HG03342 (cell line): Measurements from ENCODE around the gene TXN2.

Source experiments
- ATAC-seq: cut with Tn5 transposase; IDR thresholded peaks from one replicate; pipeline ENCODE4 v1.9.1; 2021; ENCODE audit warnings: mild to moderate bottlenecking, moderate library complexity; ENCODE audit not compliant: unreplicated experiment

The TXN2 gene

GRCh38 chr22:36486619-36487384 is 5.4 kb upstream of the TXN2 start:
- ATAC-seq: no peak

- ATAC-seq: no peak
Observed at GRCh38 chr22:36480941-36481392, 473 bp downstream of the TXN2 start.

DNA sequence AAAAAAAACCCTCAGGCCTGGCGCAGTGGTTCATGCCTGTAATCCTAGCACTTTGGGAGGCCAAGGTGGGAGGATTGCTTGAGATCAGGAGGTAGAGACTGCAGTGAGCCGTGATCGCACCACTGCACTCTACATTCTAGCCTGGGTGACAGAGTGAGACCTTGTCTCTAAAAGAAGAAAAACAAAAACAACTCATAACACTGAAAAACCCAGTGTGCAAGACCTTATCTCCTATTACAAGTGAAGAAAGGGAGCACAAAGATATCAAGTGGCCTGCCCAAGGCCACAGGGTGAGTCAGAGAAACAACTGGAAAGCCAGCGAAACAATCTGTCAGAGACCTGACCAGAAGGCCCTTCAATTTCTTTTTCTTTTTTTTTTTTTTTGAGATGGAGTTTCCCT is 2.5 kb downstream of the TXN2 start:
- ATAC-seq: no peak

- ATAC-seq: no peak
Observed at GRCh38 chr22:36475341-36475740, 6.1 kb downstream of the TXN2 start.

DNA sequence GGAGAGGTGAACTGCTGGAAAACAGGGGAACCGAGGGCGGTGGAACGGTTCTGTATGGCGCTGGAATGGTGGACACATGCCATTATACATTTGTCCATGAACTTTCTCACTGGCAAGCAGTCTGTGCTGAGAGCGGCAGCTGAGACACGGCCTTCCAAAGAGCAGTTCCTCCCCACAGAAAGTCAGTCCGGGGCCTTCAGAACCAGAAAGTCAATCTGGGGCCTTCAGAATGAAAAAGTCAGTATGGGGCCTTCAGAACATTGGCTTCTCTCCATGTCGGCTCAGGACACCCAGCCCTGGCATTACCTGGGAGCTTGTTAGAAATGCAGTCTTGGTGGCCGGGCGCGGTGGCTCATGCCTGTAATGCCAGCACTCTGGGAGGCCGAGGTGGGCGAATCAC is 8.8 kb downstream of the TXN2 start:
- ATAC-seq: no peak

DNA sequence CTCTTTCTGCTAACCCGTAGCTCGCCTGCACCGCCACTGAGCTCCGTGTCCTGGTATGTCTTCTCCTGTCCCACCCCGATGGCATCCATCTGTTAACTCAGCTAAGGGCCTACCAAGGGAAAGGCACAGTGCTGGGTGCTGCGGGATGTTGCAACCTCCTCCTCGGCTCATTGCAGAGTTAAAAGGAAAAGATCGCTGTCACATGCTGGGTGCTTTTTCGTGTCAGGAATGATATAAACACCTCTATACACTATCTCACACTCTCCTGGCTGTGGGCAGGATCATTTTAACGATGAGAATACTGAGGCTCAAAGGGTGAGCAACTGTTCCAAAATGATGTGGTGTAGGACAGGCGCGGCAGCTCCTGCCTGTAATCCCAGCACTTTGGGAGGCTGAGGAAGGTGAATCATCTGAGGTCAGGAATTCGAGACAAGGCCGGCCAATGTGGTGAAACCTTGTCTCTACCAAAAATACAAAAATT is 10.1 kb downstream of the TXN2 start:
- ATAC-seq: no peak

GRCh38 chr22:36470994-36471331 is 10.5 kb downstream of the TXN2 start:
- no peak for ATAC-seq

DNA sequence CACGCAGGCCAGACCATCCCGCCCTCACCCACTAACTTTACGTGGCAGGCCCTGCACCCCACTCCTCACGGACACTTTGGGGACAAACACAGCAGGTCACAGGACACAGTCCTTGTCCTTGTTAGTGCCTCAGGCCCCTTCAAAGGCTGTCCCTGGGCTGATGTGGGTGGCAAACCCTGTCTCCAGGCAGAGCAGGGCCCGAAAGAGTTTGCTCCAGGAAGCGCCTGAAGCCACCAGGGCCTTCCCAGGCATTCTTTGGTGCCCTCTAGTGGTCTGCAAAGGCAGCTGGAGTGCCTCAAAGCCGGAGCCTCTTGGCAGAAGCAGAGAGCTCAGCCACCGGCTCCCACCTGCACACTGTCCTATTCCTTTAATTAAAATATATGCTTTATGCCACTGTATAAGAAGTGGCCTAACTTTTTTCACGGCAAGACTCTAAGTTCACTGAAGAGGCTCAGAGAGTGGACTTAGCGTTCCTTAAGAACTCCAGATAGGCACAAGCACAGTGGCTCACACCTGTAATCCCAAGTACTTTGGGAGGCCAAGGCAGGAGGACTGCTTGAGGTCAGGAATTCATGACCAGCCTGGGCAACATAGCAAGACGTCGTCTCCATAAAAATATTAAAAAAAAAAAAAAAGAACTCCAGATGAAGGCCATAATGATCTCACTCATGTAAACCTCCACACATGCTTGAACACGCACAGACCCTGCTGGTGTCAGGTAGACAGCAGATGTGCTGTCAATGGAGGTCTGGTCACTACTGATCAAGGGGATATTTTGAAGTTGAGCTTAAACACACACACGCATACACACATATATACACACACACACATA is 11.1 kb downstream of the TXN2 start:
- no peak for ATAC-seq

DNA sequence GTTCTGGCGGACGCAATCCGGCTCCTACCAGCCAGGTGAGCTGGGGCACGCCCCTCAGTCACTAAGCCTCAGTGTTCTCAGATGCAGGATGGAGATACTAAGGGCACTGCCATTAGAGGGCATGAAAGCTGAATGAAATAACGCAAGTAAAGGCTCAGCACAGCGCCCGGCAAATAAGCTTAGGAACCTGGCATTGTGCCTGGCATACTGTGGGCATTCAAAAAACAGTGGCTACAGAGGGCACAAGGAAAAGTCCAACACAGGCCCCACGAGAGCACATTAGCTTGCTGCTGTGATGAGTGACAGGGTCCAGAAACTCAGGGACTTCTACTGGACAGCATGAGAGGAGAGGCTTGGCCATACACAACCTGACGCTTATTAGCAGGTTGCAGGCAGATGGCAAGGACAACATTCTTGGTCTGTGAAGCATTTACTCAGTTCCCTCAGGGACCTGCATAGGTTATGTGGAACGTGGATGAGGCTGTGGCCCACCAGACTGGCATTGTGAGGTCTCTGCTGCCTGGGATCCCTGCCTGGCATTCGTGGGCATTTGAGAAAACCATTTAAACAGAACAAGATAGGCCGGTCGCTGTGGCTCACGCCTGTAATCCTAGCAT is 12.2 kb downstream of the TXN2 start:
- ATAC-seq: no peak

GRCh38 chr22:36467946-36468345 is 13.5 kb downstream of the TXN2 start:
- ATAC-seq: no peak

GRCh38 chr22:36467042-36467810 is 14.2 kb downstream of the TXN2 start:
- ATAC-seq: no peak

- no peak for ATAC-seq
Observed at GRCh38 chr22:36466258-36466657, 15.2 kb downstream of the TXN2 start.

GRCh38 chr22:36465232-36466021 is 16.0 kb downstream of the TXN2 start:
- ATAC-seq: no peak

DNA sequence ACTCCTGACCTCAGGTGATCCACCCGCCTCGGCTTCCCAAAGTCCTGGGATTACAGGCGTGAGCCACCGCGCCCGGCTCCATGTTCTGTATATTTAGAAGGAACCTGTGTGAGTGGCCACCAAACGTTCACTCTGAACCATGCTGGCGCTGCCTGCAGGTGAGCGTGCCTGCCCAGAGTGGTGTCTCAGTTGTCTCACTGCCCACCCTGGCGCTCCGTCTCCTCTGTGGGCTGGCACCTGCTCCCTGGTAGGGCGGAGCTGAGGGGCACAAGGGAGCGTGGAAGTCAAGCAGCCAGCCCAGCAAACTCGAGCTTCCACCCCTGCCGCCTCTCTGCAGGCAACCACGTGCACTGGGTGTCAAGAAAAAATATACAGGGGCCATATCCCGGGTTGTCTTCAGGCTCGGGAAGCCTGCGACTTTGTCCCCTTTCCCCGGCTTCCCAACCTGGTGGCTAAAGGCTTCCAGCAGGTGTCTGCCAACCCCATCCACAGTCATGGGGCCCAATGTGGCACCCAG is 16.7 kb downstream of the TXN2 start:
- no peak for ATAC-seq

DNA sequence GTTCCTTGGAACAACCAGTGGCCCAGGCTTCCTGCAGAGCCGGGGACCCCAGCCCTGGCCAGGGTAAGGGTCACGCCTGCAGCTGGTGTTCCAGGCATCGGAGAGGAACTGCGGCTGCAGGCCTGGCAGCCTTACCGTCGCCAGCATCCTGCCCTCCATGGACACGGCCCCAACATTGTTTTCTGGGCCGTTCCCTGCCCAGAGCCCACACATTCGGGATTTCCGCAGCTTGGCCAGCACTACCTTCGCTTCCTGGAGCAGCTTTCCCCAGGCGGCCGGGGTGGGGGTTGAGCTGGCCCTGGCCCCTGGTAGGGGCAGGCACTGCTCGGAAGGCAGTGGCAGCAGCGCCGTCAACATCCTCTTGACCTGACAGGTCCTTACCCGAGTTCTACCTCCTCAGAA is 17.7 kb downstream of the TXN2 start:
- ATAC-seq: no peak

DNA sequence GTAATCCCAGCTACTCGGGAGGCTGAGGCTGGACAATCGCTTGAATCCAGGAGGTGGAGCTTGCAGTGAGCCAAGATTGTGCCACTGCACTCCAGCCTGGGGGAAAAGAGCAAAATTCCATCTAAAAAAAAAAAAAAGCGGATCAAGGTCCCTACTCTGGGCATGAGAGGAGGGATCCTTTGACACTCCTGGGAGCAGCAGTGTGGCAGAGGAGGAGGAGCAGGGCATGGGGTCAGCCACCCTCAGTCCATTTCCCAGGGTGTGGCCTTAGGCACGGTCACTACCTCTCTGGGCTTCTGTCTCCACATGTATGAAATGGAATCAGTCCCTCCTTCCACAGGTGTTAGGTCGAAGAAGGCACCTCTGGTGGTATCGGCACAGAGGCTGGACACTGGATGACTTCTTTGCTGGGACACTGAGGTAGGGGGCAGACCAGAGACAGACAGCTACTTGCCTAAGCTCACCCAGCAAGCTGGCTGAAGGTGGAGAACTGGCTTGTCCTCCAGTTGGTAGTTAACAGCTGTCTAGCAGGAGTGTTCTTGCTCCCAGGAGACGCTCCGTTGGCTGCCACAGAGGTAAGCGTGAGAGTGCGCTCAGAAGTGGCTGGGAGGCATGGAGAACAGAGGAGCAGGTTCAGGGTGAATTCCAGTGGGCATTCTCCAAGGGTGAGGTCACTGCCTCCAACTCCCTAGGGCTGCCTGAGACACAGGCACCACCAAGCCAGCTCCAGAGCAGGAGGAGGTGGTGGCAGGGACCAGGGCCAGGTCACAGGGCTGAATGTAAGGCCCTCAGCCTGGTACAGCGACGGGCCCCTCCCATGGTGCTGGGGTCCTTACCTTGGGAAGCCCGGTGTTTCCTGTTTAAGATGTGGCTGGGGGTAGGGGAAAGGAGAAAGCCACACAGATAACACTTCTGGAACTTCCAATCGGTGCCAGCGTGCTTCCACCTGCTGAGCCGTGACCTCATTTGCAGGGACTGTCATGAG is 19.5 kb downstream of the TXN2 start:
- ATAC-seq: no peak

DNA sequence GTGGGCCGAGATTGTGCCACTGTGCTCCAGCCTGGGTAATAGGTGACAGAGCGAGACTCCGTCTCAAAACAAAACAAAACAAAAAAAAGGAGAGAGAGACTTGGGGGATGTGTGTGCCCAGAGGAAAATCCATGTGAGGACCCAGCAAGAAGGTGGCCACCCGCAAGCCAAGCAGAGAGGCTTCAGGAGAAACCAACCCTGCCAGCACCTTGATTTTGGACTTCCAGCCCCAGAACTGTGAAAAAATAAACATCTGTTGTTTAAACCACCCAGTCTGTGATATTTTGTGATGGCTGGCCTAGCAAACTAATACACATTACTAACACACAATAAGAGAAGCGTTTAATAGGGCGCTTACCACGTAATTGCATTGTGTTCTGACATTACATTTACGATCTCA is 21.2 kb downstream of the TXN2 start:
- no peak for ATAC-seq

- no peak for ATAC-seq
Observed at GRCh38 chr22:36457688-36458450, 23.6 kb downstream of the TXN2 start.
